ENCODE measurements around the gene PPP2R3C. TPM values are rescaled to one million over a fixed set of nuclear protein-coding genes. Genes with fewer than 3 reads are reported as not detected.

The PPP2R3C gene
- total RNA-seq, 1 donor = 53.9 TPM

GRCh38 chr14:35133542-35134328 lies 11.9 kb upstream of the PPP2R3C start:
- TF ChIP-seq, protein P1, sequence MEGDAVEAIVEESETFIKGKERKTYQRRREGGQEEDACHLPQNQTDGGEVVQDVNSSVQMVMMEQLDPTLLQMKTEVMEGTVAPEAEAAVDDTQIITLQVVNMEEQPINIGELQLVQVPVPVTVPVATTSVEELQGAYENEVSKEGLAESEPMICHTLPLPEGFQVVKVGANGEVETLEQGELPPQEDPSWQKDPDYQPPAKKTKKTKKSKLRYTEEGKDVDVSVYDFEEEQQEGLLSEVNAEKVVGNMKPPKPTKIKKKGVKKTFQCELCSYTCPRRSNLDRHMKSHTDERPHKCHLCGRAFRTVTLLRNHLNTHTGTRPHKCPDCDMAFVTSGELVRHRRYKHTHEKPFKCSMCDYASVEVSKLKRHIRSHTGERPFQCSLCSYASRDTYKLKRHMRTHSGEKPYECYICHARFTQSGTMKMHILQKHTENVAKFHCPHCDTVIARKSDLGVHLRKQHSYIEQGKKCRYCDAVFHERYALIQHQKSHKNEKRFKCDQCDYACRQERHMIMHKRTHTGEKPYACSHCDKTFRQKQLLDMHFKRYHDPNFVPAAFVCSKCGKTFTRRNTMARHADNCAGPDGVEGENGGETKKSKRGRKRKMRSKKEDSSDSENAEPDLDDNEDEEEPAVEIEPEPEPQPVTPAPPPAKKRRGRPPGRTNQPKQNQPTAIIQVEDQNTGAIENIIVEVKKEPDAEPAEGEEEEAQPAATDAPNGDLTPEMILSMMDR (IDR thresholded peaks at IDR 0.05; ENCODE audit: extremely low read depth, low read depth, low read length) = no peak
- H3K27ac ChIP-seq (ENCODE audit: low read depth, low read length) = no peak overlapping the region
- no peaks in the 10 kb centered on the region for H3K9me3 ChIP-seq (ENCODE audit: low read depth, low read length)
- no peaks in the 10 kb centered on the region for H3K4me1 ChIP-seq (ENCODE audit: insufficient read depth, low read length)
- no peak overlapping the region for H3K4me3 ChIP-seq (ENCODE audit: insufficient read depth, low read length)
- H3K27me3 ChIP-seq (ENCODE audit: insufficient read depth, low read length) = no peaks in the 10 kb centered on the region
- H2AFZ ChIP-seq (ENCODE audit: low read length) = no peak overlapping the region
- H4K20me1 ChIP-seq (ENCODE audit: insufficient read depth, low read length) = peaks cover 3% of the 10 kb centered on the region
- peaks cover 5% of the 10 kb centered on the region for H3K36me3 ChIP-seq (ENCODE audit: insufficient read depth, low read length)
- H3K79me2 ChIP-seq (ENCODE audit: insufficient read depth, low read length) = peaks cover 43% of the 10 kb centered on the region
- no peak overlapping the region for H3K4me2 ChIP-seq (ENCODE audit: insufficient read depth, low read length)
- no peak for DNase-seq (ENCODE audit: insufficient read length, low spot score, missing footprints)

DNA sequence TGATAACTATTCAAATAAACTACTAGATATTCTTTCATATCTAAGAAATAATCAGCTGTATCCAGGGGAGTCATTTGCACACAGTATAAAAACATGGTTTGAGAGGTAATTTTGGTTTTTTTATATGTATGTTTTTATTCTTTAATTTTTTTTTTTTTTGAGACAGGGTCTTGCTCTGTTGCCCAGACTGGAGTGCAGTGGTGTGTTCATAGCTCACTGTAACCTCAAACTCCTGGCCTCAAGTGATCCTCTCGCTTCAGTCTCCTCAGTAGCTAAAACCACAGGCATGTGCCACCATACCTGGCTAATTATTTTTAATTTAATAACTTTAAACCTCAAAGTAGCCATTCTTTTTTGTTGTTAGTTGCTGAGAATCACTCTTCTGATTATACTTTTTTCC lies 2.3 kb upstream of the PPP2R3C start:
- peak overlapping the region; percentile 99 for H3K27ac ChIP-seq (ENCODE audit: low read depth, low read length)
- no peaks in the 10 kb centered on the region for H4K20me1 ChIP-seq (ENCODE audit: insufficient read depth, low read length)
- no peak overlapping the region for H2AFZ ChIP-seq (ENCODE audit: low read length)
- H3K27me3 ChIP-seq (ENCODE audit: insufficient read depth, low read length) = no peaks in the 10 kb centered on the region
- H3K4me1 ChIP-seq (ENCODE audit: insufficient read depth, low read length) = peaks cover 16% of the 10 kb centered on the region
- H3K9me3 ChIP-seq (ENCODE audit: low read depth, low read length) = no peaks in the 10 kb centered on the region
- DNase-seq (ENCODE audit: insufficient read length, low spot score, missing footprints) = no peak
- H3K4me2 ChIP-seq (ENCODE audit: insufficient read depth, low read length) = peak overlapping the region; percentile 86
- peaks cover 53% of the 10 kb centered on the region for H3K79me2 ChIP-seq (ENCODE audit: insufficient read depth, low read length)
- H3K4me3 ChIP-seq (ENCODE audit: insufficient read depth, low read length) = no peak overlapping the region
- H3K36me3 ChIP-seq (ENCODE audit: insufficient read depth, low read length) = no peaks in the 10 kb centered on the region
- TF ChIP-seq, protein P1 (IDR thresholded peaks at IDR 0.05; ENCODE audit: extremely low read depth, low read depth, low read length) = no peak

GRCh38 chr14:35123388-35123703 lies 1.6 kb upstream of the PPP2R3C start:
- no peaks in the 10 kb centered on the region for H3K27me3 ChIP-seq (ENCODE audit: insufficient read depth, low read length)
- H4K20me1 ChIP-seq (ENCODE audit: insufficient read depth, low read length) = no peaks in the 10 kb centered on the region
- H3K4me2 ChIP-seq (ENCODE audit: insufficient read depth, low read length) = peak overlapping the region; percentile 86
- no peak for DNase-seq (ENCODE audit: insufficient read length, low spot score, missing footprints)
- no peaks in the 10 kb centered on the region for H3K36me3 ChIP-seq (ENCODE audit: insufficient read depth, low read length)
- H3K79me2 ChIP-seq (ENCODE audit: insufficient read depth, low read length) = peaks cover 55% of the 10 kb centered on the region
- H2AFZ ChIP-seq (ENCODE audit: low read length) = peak overlapping the region; percentile 97
- peaks cover 16% of the 10 kb centered on the region for H3K4me1 ChIP-seq (ENCODE audit: insufficient read depth, low read length)
- peak overlapping the region; percentile 84 for H3K4me3 ChIP-seq (ENCODE audit: insufficient read depth, low read length)
- peak overlapping the region; percentile 99 for H3K27ac ChIP-seq (ENCODE audit: low read depth, low read length)
- TF ChIP-seq, protein P1 (IDR thresholded peaks at IDR 0.05; ENCODE audit: extremely low read depth, low read depth, low read length) = no peak
- H3K9me3 ChIP-seq (ENCODE audit: low read depth, low read length) = no peaks in the 10 kb centered on the region

- H3K79me2 ChIP-seq (ENCODE audit: insufficient read depth, low read length) = peaks cover 55% of the 10 kb centered on the region
- H3K4me2 ChIP-seq (ENCODE audit: insufficient read depth, low read length) = peak overlapping the region; percentile 86
- no peaks in the 10 kb centered on the region for H3K27me3 ChIP-seq (ENCODE audit: insufficient read depth, low read length)
- peak overlapping the region; percentile 99 for H3K27ac ChIP-seq (ENCODE audit: low read depth, low read length)
- H3K4me1 ChIP-seq (ENCODE audit: insufficient read depth, low read length) = peaks cover 16% of the 10 kb centered on the region
- H2AFZ ChIP-seq (ENCODE audit: low read length) = peak overlapping the region; percentile 97
- H4K20me1 ChIP-seq (ENCODE audit: insufficient read depth, low read length) = no peaks in the 10 kb centered on the region
- DNase-seq (ENCODE audit: insufficient read length, low spot score, missing footprints) = peak; percentile 62
- no peaks in the 10 kb centered on the region for H3K36me3 ChIP-seq (ENCODE audit: insufficient read depth, low read length)
- peak overlapping the region; percentile 84 for H3K4me3 ChIP-seq (ENCODE audit: insufficient read depth, low read length)
- H3K9me3 ChIP-seq (ENCODE audit: low read depth, low read length) = no peaks in the 10 kb centered on the region
- TF ChIP-seq, protein P1 (IDR thresholded peaks at IDR 0.05; ENCODE audit: extremely low read depth, low read depth, low read length) = no peak
Observed at GRCh38 chr14:35122696-35123387, 1.1 kb upstream of the PPP2R3C start.
